ENCODE measurements around the gene TUBB4A.

GRCh38 chr19:6471076-6471475, 31.0 kb downstream of the TUBB4A start:
- TF ChIP-seq POLR2A (IDR thresholded peaks at IDR 0.05): no peak
- no peak for TF ChIP-seq CTCF (IDR thresholded peaks at IDR 0.05)
